IMR-90 (cell line): ENCODE results near the gene MS4A6E. TPM values are rescaled to one million over a fixed set of nuclear protein-coding genes. Genes with fewer than 3 reads are reported as not detected.

Experiments
- ATAC-seq: fragments of 200-7000 bp; cut with Tn5 transposase; 2 replicates; pipeline ENCODE4 v1.9.1; 2020; ENCODE audit warnings: low read depth, mild to moderate bottlenecking, moderate library complexity
- BruUV-seq: library from RNA; stranded (reverse); fragments of 400-500 nt; replicated peaks from 2 replicates; lab custom pipeline; 2021; lab: Mats Ljungman, UMichigan
- CTCF ChIA-PET: fragments of 300-600 bp; formaldehyde crosslinking; extraction: SDS; loops from one replicate; lab custom pipeline; 2021; ENCODE audit warnings: antibody characterized with exemption; lab: Yijun Ruan, JAX
- POLR2A ChIA-PET: fragments of 300-600 bp; sonication (Branson Sonifier 250); formaldehyde crosslinking; loops from one replicate; lab custom pipeline; 2022; ENCODE audit warnings: antibody characterized with exemption; ENCODE audit not compliant: unreplicated experiment; lab: Charles Lee
- DNase-seq: peaks from one replicate; pipeline ENCODE4 v3.0.0; 2013
- H2AFZ ChIP-seq: replicated peaks from 2 replicates; pipeline ENCODE3; 2013; ENCODE audit warnings: low read length, mild to moderate bottlenecking; ENCODE audit not compliant: poor library complexity
- H2AK5ac ChIP-seq: 2 replicates; pipeline ENCODE4 v1.6.1; 2013; ENCODE audit warnings: low read depth, low read length, inconsistent platforms
- H2AK9ac ChIP-seq: replicated peaks from 2 replicates; pipeline ENCODE3; 2013; ENCODE audit warnings: mild to moderate bottlenecking, low read depth, low read length, moderate library complexity; ENCODE audit not compliant: poor library complexity
- H2BK120ac ChIP-seq: 2 replicates; pipeline ENCODE4 v1.6.1; 2013; ENCODE audit warnings: low read depth, low read length, inconsistent platforms
- H2BK15ac ChIP-seq: 3 replicates; pipeline ENCODE4 v1.6.1; 2013; ENCODE audit warnings: low read depth, low read length, inconsistent platforms
- H2BK20ac ChIP-seq: 2 replicates; pipeline ENCODE4 v1.6.1; 2013; ENCODE audit warnings: low read depth, mild to moderate bottlenecking, inconsistent platforms, low read length, moderate library complexity
- H2BK5ac ChIP-seq: 2 replicates; pipeline ENCODE4 v1.6.1; 2013; ENCODE audit warnings: mild to moderate bottlenecking, low read depth, low read length, inconsistent platforms; ENCODE audit not compliant: poor library complexity, severe bottlenecking
- H3K14ac ChIP-seq: replicated peaks from 2 replicates; pipeline ENCODE4 v1.6.1; 2013; ENCODE audit warnings: low read depth, low read length, inconsistent platforms
- H3K18ac ChIP-seq: 2 replicates; pipeline ENCODE4 v1.6.1; 2013; ENCODE audit warnings: low read depth, low read length, control low read depth
- H3K23ac ChIP-seq: 2 replicates; pipeline ENCODE4 v1.6.1; 2013; ENCODE audit warnings: low read depth, low read length, inconsistent platforms
- H3K27ac ChIP-seq: 2 replicates; pipeline ENCODE4 v1.5.1; 2013; ENCODE audit warnings: mild to moderate bottlenecking, control low read depth, low read length; ENCODE audit not compliant: insufficient read depth
- H3K27me3 ChIP-seq: 2 replicates; pipeline ENCODE4 v1.6.1; 2013; ENCODE audit warnings: low read length; ENCODE audit not compliant: control insufficient read depth, insufficient read depth
- H3K36me3 ChIP-seq: 2 replicates; pipeline ENCODE4 v1.6.1; 2013; ENCODE audit warnings: low read length, mixed read lengths; ENCODE audit not compliant: control insufficient read depth, insufficient read depth
- H3K4ac ChIP-seq: 2 replicates; pipeline ENCODE4 v1.6.1; 2013; ENCODE audit warnings: low read depth, low read length, inconsistent platforms
- H3K4me1 ChIP-seq: 2 replicates; pipeline ENCODE4 v1.6.1; 2013; ENCODE audit warnings: low read length, mixed read lengths; ENCODE audit not compliant: control insufficient read depth, insufficient read depth
- H3K4me2 ChIP-seq: 2 replicates; pipeline ENCODE4 v1.6.1; 2013; ENCODE audit warnings: low read depth, mild to moderate bottlenecking, control low read depth, low read length, moderate library complexity
- H3K4me3 ChIP-seq: 2 replicates; pipeline ENCODE4 v1.5.1; 2013; ENCODE audit warnings: low read depth, mild to moderate bottlenecking, control low read depth, low read length, moderate library complexity; ENCODE audit not compliant: insufficient read depth
- H3K56ac ChIP-seq: 2 replicates; pipeline ENCODE4 v1.6.1; 2013; ENCODE audit warnings: low read length, inconsistent platforms; ENCODE audit not compliant: insufficient read depth; ENCODE audit errors: extremely low read depth
- H3K79me1 ChIP-seq, 2 experiments: 2 replicates each; pipeline ENCODE4 v1.6.1; 2013; ENCODE audit warnings: low read length in 2 of 2, inconsistent platforms in 1 of 2, low read depth in 1 of 2
- H3K9ac ChIP-seq: 2 replicates; pipeline ENCODE4 v1.6.1; 2013; ENCODE audit warnings: low read depth, low read length, control low read depth
- H3K9me1 ChIP-seq: 2 replicates; pipeline ENCODE4 v1.6.1; 2013; ENCODE audit warnings: low read length, inconsistent platforms; ENCODE audit not compliant: insufficient read depth
- H3K9me3 ChIP-seq: 2 replicates; pipeline ENCODE4 v1.6.1; 2013; ENCODE audit warnings: low read length; ENCODE audit not compliant: control insufficient read depth, insufficient read depth
- H4K20me1 ChIP-seq: 2 replicates; pipeline ENCODE4 v1.6.1; 2013; ENCODE audit warnings: low read length, inconsistent platforms; ENCODE audit not compliant: insufficient read depth
- H4K5ac ChIP-seq: 2 replicates; pipeline ENCODE4 v1.6.1; 2013; ENCODE audit warnings: mild to moderate bottlenecking, low read depth, low read length, control low read depth
- H4K8ac ChIP-seq, 2 experiments: 2 replicates each; pipeline ENCODE4 v1.6.1; 2013; ENCODE audit warnings: low read depth in 2 of 2, low read length in 2 of 2, control low read depth in 1 of 2, inconsistent platforms in 1 of 2
- H4K91ac ChIP-seq: 2 replicates; pipeline ENCODE4 v1.6.1; 2013; ENCODE audit warnings: low read depth, low read length, inconsistent platforms; ENCODE audit not compliant: insufficient read depth
- MXI1 ChIP-seq: IDR thresholded peaks from 2 replicates; pipeline ENCODE4 v1.6.1; 2012; ENCODE audit warnings: low read depth, mild to moderate bottlenecking, low read length, moderate library complexity, borderline replicate concordance
- WGBS, 2 experiments: methylation state at CpG; one replicate each; pipeline versions ENCODE4 v1.1.5 to v1.1.7; 2013; ENCODE audit warnings: missing lambda C conversion rate in 2 of 2; ENCODE audit not compliant: insufficient read length in 1 of 2; ENCODE audit errors: extremely low coverage in 2 of 2; 5-methylcytosine and 5-hydroxymethylcytosine counted together
- dilution Hi-C: fragments of 300-500 bp; cut with HindIII; formaldehyde crosslinking; loops from one replicate; pipeline ENCODE4 v1.14.3; 2018; ENCODE audit warnings: low sequenced_read_pairs; ENCODE audit not compliant: unreplicated experiment
- in situ Hi-C: fragments of 300-500 bp; cut with MboI; formaldehyde crosslinking; loops from 3 replicates; pipeline ENCODE4 v1.14.3; 2019; ENCODE audit warnings: low sequenced_read_pairs, inconsistent platforms, mixed read lengths
- intact Hi-C: fragments of 100-400 bp; cut with micrococcal nuclease; formaldehyde crosslinking; loops from 2 replicates; pipeline ENCODE4 v1.10.0; 2022
- polyA plus RNA-seq, 3 experiments: library from polyadenylated mRNA; depleted of rRNA; stranded (reverse); fragments of >200 nt; gene quantifications; 2 replicates each; pipeline ENCODE4 v1.2.3, GENCODE V29; 2012; ENCODE audit warnings: low replicate concordance in 1 of 3
- total RNA-seq: library from RNA; depleted of rRNA; stranded (reverse); fragments of >200 nt; gene quantifications from 2 replicates; pipeline ENCODE4 v1.2.3, GENCODE V29; 2012
- TF ChIP-seq, protein P1 (sequence below): conservative IDR thresholded peaks from 2 replicates; pipeline ENCODE4 v1.5.1; 2012; ENCODE audit warnings: mild to moderate bottlenecking, low read depth, low read length, improper control_type of control experiment

Gene MS4A6E
- total and polyA plus RNA-seq, 2 of the 4 experiments (the other 2 are of a cell fraction), result not detected

DNA sequence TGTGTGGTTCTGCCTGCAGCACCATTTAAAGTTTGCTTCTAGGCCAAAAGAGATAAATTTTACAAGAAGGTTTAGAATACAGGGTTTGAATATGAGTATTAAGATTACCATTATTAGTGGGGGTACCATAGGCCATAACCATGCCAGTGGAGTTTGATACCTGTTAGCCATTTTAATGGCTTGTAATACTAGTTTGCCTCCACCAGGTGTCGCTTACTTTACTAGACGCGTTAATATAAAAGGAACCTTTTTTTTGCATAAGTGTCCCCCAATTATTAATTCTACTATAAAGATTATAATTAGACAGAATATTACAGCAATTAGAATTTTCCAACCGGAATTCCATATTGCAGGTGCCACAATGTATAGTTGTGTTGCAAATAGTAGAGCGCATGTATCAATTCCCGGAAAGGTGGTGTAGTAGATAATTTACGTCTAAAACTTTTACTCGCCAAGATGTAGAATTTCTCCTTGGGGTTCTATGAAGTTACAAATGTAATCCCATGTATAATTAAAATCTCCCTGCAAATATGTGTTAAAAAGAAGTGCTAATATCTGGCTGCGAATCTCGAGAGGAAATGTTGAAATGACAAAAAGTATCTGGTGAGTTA is 16.1 kb downstream of the MS4A6E start:
- in situ Hi-C loops, result no loop called here
- no peaks in the 10 kb centered on the region for H3K36me3 ChIP-seq
- H3K9me3 ChIP-seq, result peaks cover 4% of the 10 kb centered on the region; the same call in 1 of the 2 replicates
- H3K4ac ChIP-seq, result no peak overlapping the region
- H3K27me3 ChIP-seq, result no peaks in the 10 kb centered on the region
- TF ChIP-seq, protein P1, sequence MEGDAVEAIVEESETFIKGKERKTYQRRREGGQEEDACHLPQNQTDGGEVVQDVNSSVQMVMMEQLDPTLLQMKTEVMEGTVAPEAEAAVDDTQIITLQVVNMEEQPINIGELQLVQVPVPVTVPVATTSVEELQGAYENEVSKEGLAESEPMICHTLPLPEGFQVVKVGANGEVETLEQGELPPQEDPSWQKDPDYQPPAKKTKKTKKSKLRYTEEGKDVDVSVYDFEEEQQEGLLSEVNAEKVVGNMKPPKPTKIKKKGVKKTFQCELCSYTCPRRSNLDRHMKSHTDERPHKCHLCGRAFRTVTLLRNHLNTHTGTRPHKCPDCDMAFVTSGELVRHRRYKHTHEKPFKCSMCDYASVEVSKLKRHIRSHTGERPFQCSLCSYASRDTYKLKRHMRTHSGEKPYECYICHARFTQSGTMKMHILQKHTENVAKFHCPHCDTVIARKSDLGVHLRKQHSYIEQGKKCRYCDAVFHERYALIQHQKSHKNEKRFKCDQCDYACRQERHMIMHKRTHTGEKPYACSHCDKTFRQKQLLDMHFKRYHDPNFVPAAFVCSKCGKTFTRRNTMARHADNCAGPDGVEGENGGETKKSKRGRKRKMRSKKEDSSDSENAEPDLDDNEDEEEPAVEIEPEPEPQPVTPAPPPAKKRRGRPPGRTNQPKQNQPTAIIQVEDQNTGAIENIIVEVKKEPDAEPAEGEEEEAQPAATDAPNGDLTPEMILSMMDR, result peak; percentile 39
- no peak for TF ChIP-seq MXI1
- H3K4me2 ChIP-seq, result no peak overlapping the region
- H3K56ac ChIP-seq, result no peak overlapping the region
- intact Hi-C loops, result no loop called here
- H3K27ac ChIP-seq, result no peak overlapping the region
- dilution Hi-C loops, result no loop called here
- H2BK120ac ChIP-seq, result no peak overlapping the region
- ChIA-PET CTCF (no interaction called here), POLR2A (no interaction called here)
- ATAC-seq (no peak), DNase-seq (no peak)
- H4K8ac ChIP-seq, result no peak overlapping the region
- no peaks in the 10 kb centered on the region for H3K4me1 ChIP-seq
- no peak overlapping the region for H3K14ac ChIP-seq
- H3K9me1 ChIP-seq, result no peaks in the 10 kb centered on the region
- no peaks in the 10 kb centered on the region for H4K20me1 ChIP-seq
- H3K4me3 ChIP-seq, result no peak overlapping the region
- no peak overlapping the region for H2AK5ac ChIP-seq
- H2BK15ac ChIP-seq, result no peak overlapping the region
- BruUV-seq, result no TSS peak
- no peak overlapping the region for H4K5ac ChIP-seq
- no peak overlapping the region for H2AFZ ChIP-seq
- no peak overlapping the region for H2BK5ac ChIP-seq
- no peak overlapping the region for H3K23ac ChIP-seq
- H2AK9ac ChIP-seq, result no peak overlapping the region
- WGBS, 2 experiments, result no CpG with 5 or more reads among the region's 10 CpGs
- no peak overlapping the region for H4K91ac ChIP-seq
- no peak overlapping the region for H3K18ac ChIP-seq
- no peak overlapping the region for H3K9ac ChIP-seq
- H2BK20ac ChIP-seq, result no peak overlapping the region
- no peaks in the 10 kb centered on the region for H3K79me1 ChIP-seq
